ENCODE measurements around the gene ASGR1. TPM values are rescaled to one million over a fixed set of nuclear protein-coding genes. Genes with fewer than 3 reads are reported as not detected.

Gene ASGR1
- 0.22 TPM in 1 of 2 replicates, not detected in the other for total RNA-seq (2014; rRNA removed; shearing (Covaris generic))
- 1.0 TPM in 1 of 2 replicates, not detected in the other for polyA plus RNA-seq (2014; cell fraction: nucleus; rRNA removed)

- DNase-seq (ENCODE audit: extremely low read depth, low read depth) = no peak
These were observed at the start of gene ASGR1 for GRCh38 chr17:7179317-7180254. ASGR1 (minus strand) TSS chr17:7179370; CDS start chr17:7178563, 807 bp downstream.

GRCh38 chr17:7228920-7229319 is 49.8 kb upstream of the ASGR1 start:
- no peak for DNase-seq (ENCODE audit: extremely low read depth, low read depth)

- no peak for DNase-seq (ENCODE audit: extremely low read depth, low read depth)
These were observed 47.8 kb upstream of the ASGR1 start for GRCh38 chr17:7226721-7227710.

GRCh38 chr17:7225711-7226331 is 46.7 kb upstream of the ASGR1 start:
- no peak for DNase-seq (ENCODE audit: extremely low read depth, low read depth)

GRCh38 chr17:7224661-7225111 is 45.5 kb upstream of the ASGR1 start:
- no peak for DNase-seq (ENCODE audit: extremely low read depth, low read depth)

GRCh38 chr17:7224110-7224509 is 44.9 kb upstream of the ASGR1 start:
- no peak for DNase-seq (ENCODE audit: extremely low read depth, low read depth)

GRCh38 chr17:7223375-7223774 is 44.2 kb upstream of the ASGR1 start:
- DNase-seq (ENCODE audit: extremely low read depth, low read depth) = no peak

- no peak for DNase-seq (ENCODE audit: extremely low read depth, low read depth)
These were observed 43.8 kb upstream of the ASGR1 start for GRCh38 chr17:7222972-7223292.

- DNase-seq (ENCODE audit: extremely low read depth, low read depth) = no peak
These were observed 43.2 kb upstream of the ASGR1 start for GRCh38 chr17:7222093-7222971.

GRCh38 chr17:7221278-7222092 is 42.3 kb upstream of the ASGR1 start:
- no peak for DNase-seq (ENCODE audit: extremely low read depth, low read depth)

- peak; percentile 74 for DNase-seq (ENCODE audit: extremely low read depth, low read depth)
These were observed 41.6 kb upstream of the ASGR1 start for GRCh38 chr17:7220593-7221277.

- peak; percentile 70 for DNase-seq (ENCODE audit: extremely low read depth, low read depth)
These were observed 40.8 kb upstream of the ASGR1 start, which contains the start of the genes ACADVL and DLG4 for GRCh38 chr17:7219812-7220592. ACADVL (plus strand) TSS chr17:7219938; CDS start chr17:7219985, 47 bp downstream. DLG4 (minus strand) TSS chr17:7219836.

GRCh38 chr17:7219229-7219811 is 40.1 kb upstream of the ASGR1 start:
- DNase-seq (ENCODE audit: extremely low read depth, low read depth) = no peak

- DNase-seq (ENCODE audit: extremely low read depth, low read depth) = no peak
These were observed 39.6 kb upstream of the ASGR1 start for GRCh38 chr17:7218758-7219157.

- DNase-seq (ENCODE audit: extremely low read depth, low read depth) = no peak
These were observed 39.0 kb upstream of the ASGR1 start for GRCh38 chr17:7218166-7218565.

GRCh38 chr17:7217113-7217987 is 38.2 kb upstream of the ASGR1 start:
- no peak for DNase-seq (ENCODE audit: extremely low read depth, low read depth)
